DLD1 (cell line): ENCODE data around the gene MYLK4.

Source experiments
- in situ Hi-C: cut with HindIII; loops from 2 replicates; pipeline ENCODE4 v1.10.0; 2017; ENCODE audit warnings: low sequenced_read_pairs

Gene MYLK4

DNA sequence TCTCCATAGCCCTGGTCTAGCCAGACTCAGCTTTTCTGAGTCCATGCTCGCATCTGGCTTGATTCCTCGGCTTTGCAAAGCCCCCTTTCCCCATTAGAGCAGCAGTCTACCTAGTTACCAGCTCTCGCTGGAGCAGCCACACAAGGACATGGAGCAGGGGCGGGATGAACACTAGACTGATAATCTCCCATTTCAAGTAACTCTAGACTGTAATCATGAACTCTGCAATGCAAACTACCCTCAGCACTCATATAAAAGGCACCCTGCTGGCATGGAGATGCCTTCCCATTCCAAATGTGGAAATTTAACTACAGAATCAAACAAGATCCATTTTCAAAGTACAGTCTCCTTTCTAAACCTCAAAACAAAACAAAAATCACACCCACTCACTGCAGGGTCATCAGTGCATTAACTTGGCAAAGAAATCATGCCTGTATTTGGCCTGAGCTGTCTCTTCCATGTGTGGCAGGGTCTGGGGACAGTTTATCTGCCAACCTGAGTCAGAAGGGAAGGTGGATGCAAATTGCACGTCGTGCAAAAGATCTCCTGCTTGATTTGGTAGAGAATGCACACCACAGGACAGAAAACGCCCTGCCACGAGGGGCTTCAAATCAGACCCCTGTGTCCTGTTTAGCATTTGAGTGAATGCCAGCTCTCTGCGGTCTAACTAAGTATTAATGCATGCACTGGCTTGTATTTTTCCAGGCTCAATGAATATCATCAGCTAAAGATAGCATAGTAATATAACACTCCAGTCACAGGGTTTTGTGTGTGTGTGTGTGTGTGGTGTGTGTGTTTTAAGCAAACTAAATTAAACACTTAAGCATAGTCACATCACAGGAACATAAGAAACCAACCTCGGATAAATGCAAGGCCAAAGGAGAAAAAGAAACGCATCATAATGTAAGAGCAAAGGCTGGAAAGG is 85.3 kb downstream of the MYLK4 start:
- in situ Hi-C loops: no loop called here

- in situ Hi-C loops: no loop called here
These were observed 87.6 kb downstream of the MYLK4 start for GRCh38 chr6:2663123-2663522.

GRCh38 chr6:2661651-2662050 is 89.1 kb downstream of the MYLK4 start:
- in situ Hi-C loops: no loop called here

DNA sequence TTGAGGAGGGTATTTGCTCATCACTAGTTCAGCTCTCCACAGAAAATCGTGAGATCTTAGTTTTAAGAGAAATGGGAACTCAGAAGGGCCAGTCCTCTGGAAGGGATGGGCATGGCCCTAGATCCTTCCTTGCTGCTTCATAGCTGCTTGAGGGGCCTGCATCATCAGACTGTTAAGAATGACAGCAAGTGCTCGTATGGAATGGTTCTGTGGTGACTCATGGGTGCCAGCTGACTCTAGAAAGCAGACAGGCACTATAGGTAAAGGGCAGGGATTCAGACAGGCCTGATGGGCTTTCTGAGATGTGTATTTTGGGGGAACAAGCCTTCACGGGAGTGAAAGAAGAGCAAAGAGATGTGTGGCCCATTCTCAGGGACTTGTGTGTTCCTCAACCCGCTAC is 90.8 kb downstream of the MYLK4 start:
- in situ Hi-C loops: no loop called here

DNA sequence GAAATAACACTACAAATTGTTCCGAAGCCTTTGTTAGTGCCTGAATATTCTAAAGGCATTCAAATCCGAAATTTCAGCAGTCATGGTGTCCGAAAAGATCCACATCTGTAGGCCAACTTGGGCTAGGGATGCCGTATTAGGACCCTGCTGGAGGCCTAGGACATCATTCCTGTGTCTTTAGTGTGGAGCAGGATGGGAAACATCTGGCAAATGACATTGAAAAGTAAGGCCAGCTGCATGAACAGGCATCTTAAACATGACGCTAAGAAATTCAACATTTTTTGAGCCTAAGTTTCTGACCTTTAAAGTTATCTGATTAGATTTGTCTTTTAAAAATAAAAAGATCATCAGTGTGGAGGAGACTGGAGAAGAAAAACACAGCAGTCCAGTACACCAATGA is 91.3 kb downstream of the MYLK4 start:
- in situ Hi-C loops: no loop called here

GRCh38 chr6:2658788-2659187 is 91.9 kb downstream of the MYLK4 start:
- in situ Hi-C loops: no loop called here

DNA sequence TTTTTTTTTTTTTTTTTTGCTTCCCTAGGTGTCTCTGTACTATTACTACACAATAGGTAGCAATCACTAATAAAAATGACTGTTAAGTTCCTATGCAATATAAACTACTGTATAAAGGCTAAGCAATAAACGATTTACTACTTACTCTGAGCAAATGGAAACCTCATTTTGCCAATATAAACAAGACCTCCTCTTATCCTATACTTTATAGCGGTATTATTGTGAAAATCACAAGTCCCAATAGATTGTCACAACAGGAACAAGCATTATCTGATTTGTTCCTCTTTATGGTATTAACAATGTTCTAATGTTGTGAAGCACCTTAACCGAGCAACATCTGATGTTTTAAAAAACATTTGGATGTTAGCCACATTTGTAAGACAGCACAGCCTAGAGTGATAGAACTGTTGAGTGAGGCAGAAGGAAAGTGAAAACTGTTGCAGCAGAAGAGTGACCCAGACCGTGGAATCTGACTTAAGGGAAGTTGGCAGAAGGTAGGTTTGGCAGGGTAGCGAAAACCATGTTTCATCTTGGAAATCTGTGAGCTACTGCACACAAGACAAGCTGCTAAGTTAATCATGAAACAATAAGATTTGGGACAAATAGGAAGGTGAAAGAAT is 94.2 kb downstream of the MYLK4 start:
- in situ Hi-C loops: no loop called here

DNA sequence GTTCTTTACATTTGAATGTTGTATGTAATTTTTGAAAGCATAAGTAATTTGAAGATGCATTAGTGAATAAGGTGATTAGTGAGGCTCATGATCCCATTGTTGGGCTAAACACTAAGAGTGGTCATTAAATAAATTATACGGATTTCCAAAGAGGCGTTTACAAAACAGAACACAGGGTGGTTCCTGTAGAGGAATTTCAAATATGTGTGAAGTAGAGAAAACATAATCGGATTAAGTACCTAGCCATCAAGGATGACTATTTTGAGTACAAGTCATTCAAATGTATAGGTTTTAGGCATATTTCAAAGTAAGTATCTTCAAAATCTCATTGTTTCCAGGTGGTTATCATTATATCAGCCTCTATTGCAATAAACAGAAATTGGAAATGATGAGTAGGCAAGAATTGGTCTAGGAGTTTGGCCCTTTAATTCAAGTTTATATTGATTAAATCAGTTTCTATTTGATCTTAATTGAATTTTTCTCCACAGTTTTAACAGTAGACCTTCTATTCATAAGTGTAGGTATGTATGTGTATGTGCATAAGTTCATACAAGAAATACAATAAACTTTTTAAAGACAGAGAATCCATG is 94.8 kb downstream of the MYLK4 start:
- in situ Hi-C loops: no loop called here

DNA sequence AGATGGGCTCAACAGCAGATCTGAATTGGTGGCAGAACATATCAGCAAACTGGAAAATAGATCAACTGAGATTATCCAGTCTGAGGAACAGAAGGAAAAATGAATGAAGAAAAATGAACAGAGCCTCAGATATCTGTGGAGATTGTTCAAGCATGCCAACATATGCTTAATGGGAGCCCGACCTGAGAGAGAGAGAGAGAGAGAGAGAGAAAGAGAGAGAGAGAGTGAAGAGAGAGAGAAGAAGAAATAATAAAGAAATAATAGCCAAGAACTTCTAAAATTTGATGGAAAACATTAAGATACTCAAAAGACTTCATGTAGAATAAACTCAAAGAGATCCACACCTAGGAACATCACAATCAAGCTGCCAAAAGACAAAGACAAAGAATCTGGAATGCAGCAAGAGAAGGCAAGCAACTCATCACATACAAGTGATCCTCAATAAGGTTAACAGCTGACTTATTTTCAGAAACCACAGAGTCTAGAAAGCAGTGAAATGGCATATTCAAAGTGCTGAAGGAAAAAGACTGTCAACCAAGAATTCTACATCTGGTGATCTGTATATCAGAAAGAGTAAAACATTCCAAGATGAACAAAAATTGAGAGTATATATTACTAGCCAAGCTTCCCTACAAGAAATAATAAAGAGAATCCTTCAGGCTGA is 97.2 kb downstream of the MYLK4 start:
- in situ Hi-C loops: no loop called here

DNA sequence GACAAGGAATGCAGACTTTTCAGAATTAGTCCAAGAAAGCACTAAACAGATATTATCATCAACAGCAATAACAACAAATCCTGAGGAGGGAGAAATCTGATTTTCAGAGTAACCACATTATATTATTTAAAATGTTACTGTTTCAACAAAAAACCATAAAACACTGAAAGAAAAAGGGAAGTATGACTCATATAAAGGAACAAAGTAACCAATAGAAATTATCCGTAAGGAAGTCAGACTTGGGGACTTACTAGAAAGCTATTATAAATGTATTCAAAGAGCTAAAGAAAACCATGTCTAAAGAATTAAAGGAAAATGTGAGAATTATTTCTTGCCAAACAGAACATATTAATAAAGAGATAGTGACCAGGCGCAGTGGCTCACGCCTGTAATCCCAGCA is 98.1 kb downstream of the MYLK4 start:
- in situ Hi-C loops: no loop called here

GRCh38 chr6:2651961-2652360 is 98.8 kb downstream of the MYLK4 start:
- in situ Hi-C loops: no loop called here

DNA sequence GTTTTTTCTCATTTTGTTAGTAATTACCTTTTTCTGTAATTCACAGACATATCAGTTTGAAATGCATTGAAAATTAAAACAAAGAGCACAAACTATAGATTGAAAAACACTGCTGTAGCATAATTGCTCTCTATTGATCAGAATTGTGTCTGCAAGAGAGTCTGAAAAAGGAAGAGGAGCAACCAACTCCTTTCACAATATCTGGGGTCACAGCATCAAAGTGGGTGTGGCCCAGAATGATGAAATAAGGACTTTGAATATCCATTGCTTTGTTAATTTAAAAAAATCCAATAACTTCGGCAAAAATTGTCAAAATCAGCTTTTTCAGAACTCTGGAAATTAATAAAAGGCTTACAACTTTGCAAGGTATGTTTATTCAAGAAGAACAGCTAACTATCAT is 99.2 kb downstream of the MYLK4 start:
- in situ Hi-C loops: no loop called here

DNA sequence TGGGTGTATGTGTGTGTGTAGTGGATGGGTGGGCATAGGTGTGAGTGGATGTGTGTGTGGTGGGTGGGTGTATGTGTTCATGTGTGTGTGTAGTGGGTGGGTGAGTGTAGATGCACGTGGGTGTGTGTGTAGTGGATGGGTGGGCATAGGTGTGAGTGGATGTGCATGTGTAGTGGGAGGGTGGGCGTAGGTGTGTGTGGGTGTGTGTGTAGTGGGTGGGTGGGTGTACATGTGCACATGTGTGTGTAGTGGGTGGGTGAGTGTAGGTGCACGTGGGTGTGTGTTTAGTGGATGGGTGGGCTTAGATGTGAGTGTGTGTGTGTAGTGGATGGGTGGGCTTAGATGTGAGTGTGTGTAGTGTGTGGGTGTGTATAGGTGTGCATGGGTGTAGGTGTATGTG is 104.4 kb downstream of the MYLK4 start:
- in situ Hi-C loops: loop anchor here (25.0 kb wide), 1 partner anchor 184 kb away; no protein-coding TSS in a partner anchor

DNA sequence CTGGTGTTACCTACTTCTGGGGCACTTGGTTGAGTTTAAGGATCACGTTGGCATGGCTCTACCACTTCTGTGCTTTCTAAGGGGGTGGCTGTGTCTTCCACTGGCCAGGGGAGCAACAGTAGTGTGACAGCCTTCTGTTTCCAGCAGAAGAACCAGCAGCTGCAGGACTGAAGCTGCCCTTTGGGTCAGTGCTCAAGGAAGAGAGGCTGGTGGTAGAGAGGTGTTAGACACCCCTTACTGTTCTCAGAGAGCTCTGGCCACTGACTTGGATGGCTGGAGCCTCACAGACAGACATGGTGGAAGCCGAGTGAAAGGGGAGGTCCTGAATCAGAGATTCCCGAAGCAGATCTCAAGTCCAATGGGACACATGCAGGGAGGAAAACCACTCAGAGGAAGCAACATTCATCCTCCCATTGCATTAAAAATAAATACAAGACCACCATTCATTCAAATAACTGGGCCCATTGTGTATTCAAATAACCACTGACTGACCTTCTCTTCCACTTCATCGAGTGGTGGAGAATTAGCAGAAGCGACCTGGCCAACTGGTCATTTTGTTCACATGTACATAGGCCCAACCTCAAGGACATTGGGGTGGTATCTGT is 106.7 kb downstream of the MYLK4 start:
- in situ Hi-C loops: loop anchor here (25.0 kb wide), 1 partner anchor 182 kb away; no protein-coding TSS in a partner anchor

DNA sequence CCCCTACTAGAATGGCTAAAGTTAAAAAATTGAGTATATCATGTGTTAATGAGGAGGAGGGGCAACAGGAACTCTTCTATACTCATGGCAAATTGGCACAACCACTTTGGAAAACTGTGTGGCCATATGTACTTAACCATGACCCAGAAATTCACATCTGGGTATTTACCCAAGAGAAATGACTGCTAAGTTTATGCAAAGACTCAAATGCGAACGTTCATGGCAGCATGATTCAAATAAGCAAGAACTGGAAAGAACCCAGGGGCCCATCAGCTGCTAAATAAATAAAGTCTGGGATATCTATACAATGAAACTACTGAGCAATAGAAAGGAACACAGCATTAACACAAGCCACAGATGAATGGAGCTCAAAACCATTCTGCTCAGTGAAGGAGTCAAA is 107.6 kb downstream of the MYLK4 start:
- in situ Hi-C loops: loop anchor here (25.0 kb wide), 1 partner anchor 181 kb away; no protein-coding TSS in a partner anchor

GRCh38 chr6:2641044-2641725 is 109.5 kb downstream of the MYLK4 start:
- in situ Hi-C loops: loop anchor here (25.0 kb wide), 1 partner anchor 179 kb away; no protein-coding TSS in a partner anchor

DNA sequence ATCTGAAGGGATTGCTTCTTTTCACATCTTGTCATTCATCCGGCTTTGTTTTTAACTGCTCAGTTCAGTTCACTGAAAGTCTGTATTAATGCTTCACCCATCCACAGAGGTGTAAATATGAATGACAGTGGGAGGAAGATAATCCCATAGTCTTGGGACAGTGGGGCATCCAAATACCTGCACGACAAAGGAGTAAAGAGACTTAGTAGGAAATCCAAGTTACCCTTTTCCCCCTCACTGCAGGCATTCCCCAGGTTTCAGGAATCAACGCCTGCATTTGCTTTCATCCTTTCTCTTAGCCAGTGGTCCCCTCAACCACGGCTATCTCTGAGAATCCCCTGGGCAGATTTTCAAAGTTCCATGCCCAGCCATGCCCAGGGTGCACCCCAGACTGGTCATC is 110.2 kb downstream of the MYLK4 start:
- in situ Hi-C loops: loop anchor here (25.0 kb wide), 1 partner anchor 178 kb away; no protein-coding TSS in a partner anchor

- in situ Hi-C loops: loop anchor here (25.0 kb wide), 1 partner anchor 178 kb away; no protein-coding TSS in a partner anchor
These were observed 110.8 kb downstream of the MYLK4 start for GRCh38 chr6:2639896-2640295.

DNA sequence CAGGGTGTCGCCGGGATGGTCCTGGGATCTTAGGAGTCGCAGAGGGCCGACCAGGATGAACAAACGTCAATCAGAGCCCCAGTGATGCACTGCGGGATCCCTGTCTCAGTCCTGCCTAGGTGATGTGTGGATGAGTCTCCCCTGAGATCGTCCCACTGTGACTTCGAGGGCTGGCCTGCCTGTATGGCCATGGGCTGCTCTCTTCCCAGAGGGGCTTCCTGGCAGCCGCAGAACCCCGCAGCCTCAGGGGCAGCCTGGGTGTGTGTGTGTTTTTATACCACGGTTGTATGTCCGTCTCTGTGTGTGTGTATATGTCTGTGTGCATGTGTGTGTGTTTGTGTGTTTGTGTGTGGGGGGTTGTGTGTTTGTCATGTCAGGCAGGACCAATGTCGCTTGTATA is 111.6 kb downstream of the MYLK4 start:
- in situ Hi-C loops: loop anchor here (25.0 kb wide), 1 partner anchor 177 kb away; no protein-coding TSS in a partner anchor

- in situ Hi-C loops: loop anchor here (25.0 kb wide), 1 partner anchor 174 kb away; no protein-coding TSS in a partner anchor
These were observed 114.0 kb downstream of the MYLK4 start for GRCh38 chr6:2636672-2637071.
